ENCODE results near the gene PON1.

Gene PON1

GRCh38 chr7:95253986-95254385 is 70.3 kb downstream of the PON1 start:
- DNase-seq (ENCODE audit: low spot score): no peak

- DNase-seq (ENCODE audit: low spot score): no peak
Measured at GRCh38 chr7:95251966-95252365, 72.4 kb downstream of the PON1 start.

DNA sequence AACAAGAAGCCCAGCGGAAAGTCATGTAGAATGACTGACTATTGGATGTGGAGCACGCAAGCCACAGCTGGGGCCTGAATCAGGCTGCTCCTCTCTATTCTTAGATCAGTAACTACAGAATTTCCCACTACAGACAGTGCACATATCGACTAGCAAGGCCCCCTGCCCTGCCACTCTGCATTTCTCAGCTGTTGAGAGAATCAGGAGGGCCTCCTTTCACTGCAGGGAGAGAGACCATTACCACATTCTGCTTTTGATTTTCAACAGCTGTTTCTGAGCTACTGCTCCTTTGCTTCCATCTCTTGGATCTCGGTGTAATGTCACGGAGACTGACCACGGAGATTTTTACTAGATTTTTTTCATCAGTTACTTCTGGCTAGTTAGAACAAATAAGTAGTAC is 73.8 kb downstream of the PON1 start:
- no peak for DNase-seq (ENCODE audit: low spot score)

Measured in COLO829 (cell line).